Lower lobe of right lung (tissue), 2 donors: Measurements from ENCODE around the gene RADX. TPM values are rescaled to one million over a fixed set of nuclear protein-coding genes. Genes with fewer than 3 reads are reported as not detected.

Experiments
- ATAC-seq, 2 donors: fragments of 200-7000 bp; cut with Tn5 transposase; one replicate each; pipeline ENCODE4 v1.9.1; 2020 to 2022; ENCODE audit warnings: mild to moderate bottlenecking in 2 of 2, moderate library complexity in 2 of 2
- DNase-seq: peaks from one replicate; pipeline ENCODE4 v3.0.0-alpha.2; 2020
- H3K27ac ChIP-seq: fragments of 200-600 bp; one replicate; pipeline ENCODE4 v1.8.0; 2022
- H3K27me3 ChIP-seq: fragments of 200-600 bp; one replicate; pipeline ENCODE4 v1.8.0; 2022; ENCODE audit warnings: low read depth
- H3K36me3 ChIP-seq: fragments of 200-600 bp; one replicate; pipeline ENCODE4 v1.8.0; 2022; ENCODE audit warnings: mild to moderate bottlenecking
- H3K4me1 ChIP-seq: fragments of 200-600 bp; one replicate; pipeline ENCODE4 v1.8.0; 2022
- H3K4me3 ChIP-seq: fragments of 200-600 bp; one replicate; pipeline ENCODE4 v1.8.0; 2022; ENCODE audit warnings: mild to moderate bottlenecking
- H3K9me3 ChIP-seq: fragments of 200-600 bp; one replicate; pipeline ENCODE4 v1.8.0; 2022
- CTCF ChIP-seq: fragments of 200-600 bp; IDR thresholded peaks from one replicate; pipeline ENCODE4 v1.8.0; 2022; ENCODE audit warnings: antibody characterized with exemption, mild to moderate bottlenecking
- intact Hi-C: fragments of 100-400 bp; cut with DNase I; formaldehyde crosslinking; loops from one replicate; pipeline ENCODE4 v1.11.0; 2022
- total RNA-seq: library from RNA; stranded (reverse); fragmentation: NEBNext Ultra II Directional; extraction: Animal tissue kit (Norgen Biotek cat#: 25700); gene quantifications from one replicate; pipeline ENCODE4 v1.2.1, GENCODE V29; 2021
- donor health status: DM: no; HTN: yes; CAD: no; lungs with severe emphysema.

RADX gene
- total RNA-seq, 1 donor from 2014 or later, result 3.7 TPM

- Histone ChIP-seq H3K9me3 (no peaks in the 10 kb centered on the region), H3K36me3 (no peaks in the 10 kb centered on the region), H3K27me3 (no peaks in the 10 kb centered on the region), H3K27ac (no peak overlapping the region), H3K4me1 (no peaks in the 10 kb centered on the region), H3K4me3 (no peak overlapping the region)
- intact Hi-C loops, result no loop called here
- DNase-seq (no peak), ATAC-seq (no peak)
- TF ChIP-seq CTCF, result no peak
These were observed 96.1 kb downstream of the RADX start for GRCh38 chrX:106707771-106708454.

GRCh38 chrX:106710771-106711170 lies 99.0 kb downstream of the RADX start:
- no peak for TF ChIP-seq CTCF
- no peaks in the 10 kb centered on the region for H3K4me1 ChIP-seq
- H3K27me3 ChIP-seq, result no peaks in the 10 kb centered on the region
- H3K9me3 ChIP-seq, result no peaks in the 10 kb centered on the region
- H3K36me3 ChIP-seq, result no peaks in the 10 kb centered on the region
- H3K27ac ChIP-seq, result no peak overlapping the region
- no peak overlapping the region for H3K4me3 ChIP-seq
- intact Hi-C loops, result no loop called here
- DNase-seq (no peak), ATAC-seq (no peak)

DNA sequence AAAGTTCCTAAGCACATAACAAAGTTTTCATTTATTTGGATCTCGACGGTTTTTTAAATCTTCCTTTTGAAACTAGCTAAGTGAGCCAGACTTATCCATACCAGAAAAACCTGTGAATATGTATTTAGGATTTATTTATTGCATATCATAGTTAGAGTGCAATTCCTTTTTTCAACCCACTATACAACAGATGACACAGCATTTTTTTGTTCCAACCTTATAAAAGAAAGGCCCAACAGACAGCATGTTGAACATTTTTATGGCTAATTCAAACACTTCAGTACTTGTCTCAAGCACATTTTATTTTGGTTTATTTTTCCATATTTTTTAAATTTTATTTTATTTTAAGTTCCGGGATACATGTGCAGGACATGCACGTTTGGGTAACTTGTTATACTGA lies 99.6 kb downstream of the RADX start:
- no peak for DNase-seq
- H3K36me3 ChIP-seq, result no peaks in the 10 kb centered on the region
- intact Hi-C loops, result no loop called here
- ATAC-seq, result no peak
- H3K27me3 ChIP-seq, result no peaks in the 10 kb centered on the region
- H3K4me3 ChIP-seq, result no peak overlapping the region
- H3K4me1 ChIP-seq, result no peaks in the 10 kb centered on the region
- H3K9me3 ChIP-seq, result no peaks in the 10 kb centered on the region
- no peak overlapping the region for H3K27ac ChIP-seq
- TF ChIP-seq CTCF, result no peak

DNA sequence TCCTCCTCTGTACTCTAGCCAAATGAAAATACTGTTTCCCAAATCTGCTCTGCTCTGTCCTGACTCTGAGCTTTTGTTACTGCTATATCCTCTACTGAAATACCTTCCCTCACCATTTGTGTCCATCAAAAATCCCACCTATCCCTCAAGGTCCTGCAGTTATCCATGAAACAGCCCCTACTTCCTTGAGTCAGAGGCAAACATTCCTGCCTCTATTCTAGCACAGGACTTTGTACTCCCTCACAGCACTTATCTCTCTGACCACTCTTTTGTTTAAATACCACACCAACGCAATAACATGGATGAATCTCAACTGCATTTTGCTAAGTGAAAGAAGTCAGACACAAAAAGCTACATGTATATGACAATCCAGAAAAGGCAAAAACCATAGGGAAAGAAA lies 104.2 kb downstream of the RADX start:
- H3K36me3 ChIP-seq, result no peaks in the 10 kb centered on the region
- no peaks in the 10 kb centered on the region for H3K9me3 ChIP-seq
- no peak overlapping the region for H3K27ac ChIP-seq
- H3K4me3 ChIP-seq, result no peak overlapping the region
- H3K27me3 ChIP-seq, result no peaks in the 10 kb centered on the region
- intact Hi-C loops, result no loop called here
- no peak for TF ChIP-seq CTCF
- DNase-seq (no peak), ATAC-seq (no peak)
- H3K4me1 ChIP-seq, result no peaks in the 10 kb centered on the region

GRCh38 chrX:106716463-106716862 lies 104.7 kb downstream of the RADX start:
- intact Hi-C loops, result no loop called here

More at GRCh38 chrX:106716463-106716862, 104.7 kb downstream of the RADX start:
- Histone ChIP-seq H3K4me1 (no peaks in the 10 kb centered on the region), H3K27ac (no peak overlapping the region), H3K27me3 (no peaks in the 10 kb centered on the region), H3K9me3 (no peaks in the 10 kb centered on the region), H3K4me3 (no peak overlapping the region), H3K36me3 (no peaks in the 10 kb centered on the region)
- no peak for DNase-seq
- no peak for ATAC-seq
- no peak for TF ChIP-seq CTCF
